SK-N-SH treated with all-trans-retinoic acid at 6 μM for 48 hours (cell line): ENCODE results near the gene GMEB2.

ENCODE experiments used
- ATAC-seq: fragments of 200-7000 bp; cut with Tn5 transposase; 3 replicates; pipeline ENCODE4 v1.9.1; 2020; ENCODE audit warnings: mild to moderate bottlenecking, moderate library complexity
- ARNTL ChIP-seq: fragments of 450-650 bp; formaldehyde crosslinking; IDR thresholded peaks from 2 replicates; pipeline ENCODE4 v1.5.0; 2020; ENCODE audit warnings: low read depth, mild to moderate bottlenecking, moderate library complexity, borderline replicate concordance
- BACH2 ChIP-seq: fragments of 250-450 bp; sonication (Bioruptor Pico); IDR thresholded peaks from 2 replicates; pipeline ENCODE4 v1.9.0; 2021; ENCODE audit warnings: mild to moderate bottlenecking, borderline replicate concordance
- ESRRG ChIP-seq: fragments of 250-450 bp; sonication (Bioruptor Pico); IDR thresholded peaks from 2 replicates; pipeline ENCODE4 v1.6.1; 2021; ENCODE audit warnings: mild to moderate bottlenecking
- ISL1 ChIP-seq: fragments of 250-450 bp; sonication (Bioruptor Pico); IDR thresholded peaks from 2 replicates; pipeline ENCODE4 v2.1.2; 2022; ENCODE audit warnings: mild to moderate bottlenecking, moderate library complexity
- OSR1 ChIP-seq: fragments of 250-450 bp; sonication (Bioruptor Pico); IDR thresholded peaks from 2 replicates; pipeline ENCODE4 v1.8.0; 2022; ENCODE audit warnings: moderate library complexity, mild to moderate bottlenecking, inconsistent platforms
- PATZ1 ChIP-seq: fragments of 250-450 bp; sonication (Bioruptor Pico); IDR thresholded peaks from 2 replicates; pipeline ENCODE4 v1.8.0; 2020; ENCODE audit warnings: mild to moderate bottlenecking, moderate library complexity, borderline replicate concordance
- PPARA ChIP-seq: fragments of 250-450 bp; sonication (Bioruptor Pico); IDR thresholded peaks from 2 replicates; pipeline ENCODE4 v1.5.0; 2020; ENCODE audit warnings: mild to moderate bottlenecking, borderline replicate concordance
- RARB ChIP-seq: fragments of 250-450 bp; sonication (Bioruptor Pico); IDR thresholded peaks from 2 replicates; pipeline ENCODE4 v1.8.0; 2021; ENCODE audit warnings: mild to moderate bottlenecking, moderate library complexity
- SNAI2 ChIP-seq: fragments of 250-450 bp; sonication (Bioruptor Pico); IDR thresholded peaks from 2 replicates; pipeline ENCODE4 v1.5.0; 2020; ENCODE audit warnings: mild to moderate bottlenecking, moderate library complexity
- TCF4 ChIP-seq: fragments of 250-450 bp; sonication (Bioruptor Pico); IDR thresholded peaks from 2 replicates; pipeline ENCODE4 v1.8.0; 2021; ENCODE audit warnings: mild to moderate bottlenecking, moderate library complexity, borderline replicate concordance
- TOX ChIP-seq: fragments of 250-450 bp; sonication (Bioruptor Pico); IDR thresholded peaks from 2 replicates; pipeline ENCODE4 v1.8.0; 2021; ENCODE audit warnings: mild to moderate bottlenecking, moderate library complexity, borderline replicate concordance
- TSHZ2 ChIP-seq: fragments of 250-450 bp; sonication (Bioruptor Pico); IDR thresholded peaks from 2 replicates; pipeline ENCODE4 v1.5.0; 2020; ENCODE audit warnings: mild to moderate bottlenecking, moderate library complexity
- ZC3H10 ChIP-seq: fragments of 250-450 bp; sonication (Bioruptor Pico); IDR thresholded peaks from 2 replicates; pipeline ENCODE4 v1.5.1; 2021; ENCODE audit warnings: mild to moderate bottlenecking, moderate library complexity
- ZFP3 ChIP-seq: fragments of 250-450 bp; sonication (Bioruptor Pico); IDR thresholded peaks from 2 replicates; pipeline ENCODE4 v1.5.0; 2020; ENCODE audit warnings: mild to moderate bottlenecking, moderate library complexity
- ZFP30 ChIP-seq: fragments of 450-650 bp; formaldehyde crosslinking; IDR thresholded peaks from 2 replicates; pipeline ENCODE4 v1.5.0; 2022; ENCODE audit warnings: mild to moderate bottlenecking, moderate library complexity
- ZNF565 ChIP-seq: fragments of 450-650 bp; formaldehyde crosslinking; conservative IDR thresholded peaks from 2 replicates; pipeline ENCODE4 v1.5.0; 2020; ENCODE audit warnings: low read depth, mild to moderate bottlenecking, moderate library complexity
- ZNF70 ChIP-seq: fragments of 450-650 bp; formaldehyde crosslinking; IDR thresholded peaks from 2 replicates; pipeline ENCODE4 v1.5.0; 2020; ENCODE audit warnings: mild to moderate bottlenecking, moderate library complexity
- ZNF8 ChIP-seq: fragments of 450-650 bp; formaldehyde crosslinking; IDR thresholded peaks from 2 replicates; pipeline ENCODE4 v1.5.0; 2020; ENCODE audit warnings: mild to moderate bottlenecking, moderate library complexity
- TF ChIP-seq, protein P1 (sequence below): fragments of 250-450 bp; sonication (Bioruptor Pico); IDR thresholded peaks from 2 replicates; pipeline ENCODE4 v1.5.1; 2020; ENCODE audit warnings: low read depth, mild to moderate bottlenecking, moderate library complexity
- TF ChIP-seq, protein P2 (sequence below): fragments of 250-450 bp; sonication (Bioruptor Pico); IDR thresholded peaks from 2 replicates; pipeline ENCODE4 v1.5.1; 2021; ENCODE audit warnings: mild to moderate bottlenecking, moderate library complexity
- TF ChIP-seq, protein P3 (sequence below): fragments of 250-450 bp; sonication (Bioruptor Pico); IDR thresholded peaks from 2 replicates; pipeline ENCODE4 v1.8.0; 2021; ENCODE audit warnings: low read depth, mild to moderate bottlenecking, moderate library complexity, borderline replicate concordance

GMEB2 gene

DNA sequence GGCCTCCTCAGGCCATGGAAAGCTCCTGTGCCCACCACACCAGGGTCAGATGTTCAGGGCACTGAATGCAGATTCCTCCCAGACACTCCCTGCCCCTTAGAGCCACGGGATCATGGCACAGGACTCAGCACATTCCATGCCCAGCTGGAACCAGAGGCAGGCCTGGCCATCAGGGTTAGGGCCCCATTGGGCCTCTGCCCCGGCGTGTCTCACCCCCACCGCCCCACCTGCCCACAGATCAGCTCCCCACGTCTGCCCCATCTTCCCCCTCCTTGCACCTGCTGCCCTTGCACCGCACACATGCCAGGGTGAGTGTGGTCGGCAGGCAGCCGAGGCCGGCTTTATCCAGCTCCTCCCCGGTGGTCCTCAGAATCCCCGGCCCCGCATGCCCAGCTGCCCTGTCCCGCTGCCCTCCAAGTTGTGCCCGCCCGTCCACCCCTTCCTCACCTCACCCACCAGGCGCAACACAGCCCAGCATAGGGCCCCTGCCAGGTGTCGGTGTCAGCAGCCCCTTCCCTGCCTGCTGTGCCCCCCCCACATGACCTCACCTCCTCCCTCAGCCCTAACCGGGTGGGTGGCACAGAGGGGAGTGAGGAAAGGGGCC lies 77.1 kb downstream of the GMEB2 start:
- TF ChIP-seq ZNF70 = no peak
- no peak for TF ChIP-seq ESRRG (CRISPR knock-in tag)
- TF ChIP-seq ZFP30 (CRISPR knock-in tag) = no peak
- TF ChIP-seq TCF4 (CRISPR knock-in tag) = no peak
- TF ChIP-seq BACH2 = no peak
- TF ChIP-seq SNAI2 (CRISPR knock-in tag) = no peak
- no peak for TF ChIP-seq ISL1 (CRISPR knock-in tag)
- TF ChIP-seq, protein P1, sequence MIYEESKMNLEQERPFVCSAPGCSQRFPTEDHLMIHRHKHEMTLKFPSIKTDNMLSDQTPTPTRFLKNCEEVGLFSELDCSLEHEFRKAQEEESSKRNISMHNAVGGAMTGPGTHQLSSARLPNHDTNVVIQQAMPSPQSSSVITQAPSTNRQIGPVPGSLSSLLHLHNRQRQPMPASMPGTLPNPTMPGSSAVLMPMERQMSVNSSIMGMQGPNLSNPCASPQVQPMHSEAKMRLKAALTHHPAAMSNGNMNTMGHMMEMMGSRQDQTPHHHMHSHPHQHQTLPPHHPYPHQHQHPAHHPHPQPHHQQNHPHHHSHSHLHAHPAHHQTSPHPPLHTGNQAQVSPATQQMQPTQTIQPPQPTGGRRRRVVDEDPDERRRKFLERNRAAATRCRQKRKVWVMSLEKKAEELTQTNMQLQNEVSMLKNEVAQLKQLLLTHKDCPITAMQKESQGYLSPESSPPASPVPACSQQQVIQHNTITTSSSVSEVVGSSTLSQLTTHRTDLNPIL (CRISPR knock-in tag) = no peak
- TF ChIP-seq TOX = no peak
- no peak for TF ChIP-seq PPARA (CRISPR knock-in tag)
- no peak for TF ChIP-seq RARB (CRISPR knock-in tag)
- no peak for TF ChIP-seq ZNF565 (CRISPR knock-in tag)
- ATAC-seq = no peak

DNA sequence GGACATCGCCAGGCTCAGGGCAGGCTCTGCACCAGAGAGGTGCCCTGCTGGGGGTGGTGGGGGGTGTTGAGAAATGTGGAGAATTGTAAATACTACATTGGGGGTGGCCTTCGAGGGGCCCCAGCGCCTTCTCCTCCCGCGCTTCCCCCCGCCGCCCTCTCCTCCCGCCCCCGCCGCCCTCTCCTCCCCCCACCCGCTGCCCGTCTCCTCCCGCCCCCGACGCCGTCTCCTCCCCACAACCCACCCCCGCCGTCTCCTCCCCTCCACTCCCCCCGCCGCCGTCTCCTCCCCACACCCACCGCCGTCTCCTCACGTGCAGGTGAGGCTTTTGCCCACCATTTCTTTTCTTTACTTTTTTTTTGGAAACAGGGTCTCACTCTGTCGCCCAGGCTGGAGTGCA lies 77.9 kb downstream of the GMEB2 start:
- ATAC-seq = no peak
- TF ChIP-seq, protein P1 (CRISPR knock-in tag) = no peak
- TF ChIP-seq TCF4 (CRISPR knock-in tag) = no peak
- no peak for TF ChIP-seq ZNF565 (CRISPR knock-in tag)
- no peak for TF ChIP-seq SNAI2 (CRISPR knock-in tag)
- no peak for TF ChIP-seq TSHZ2 (CRISPR knock-in tag)
- TF ChIP-seq, protein P2, sequence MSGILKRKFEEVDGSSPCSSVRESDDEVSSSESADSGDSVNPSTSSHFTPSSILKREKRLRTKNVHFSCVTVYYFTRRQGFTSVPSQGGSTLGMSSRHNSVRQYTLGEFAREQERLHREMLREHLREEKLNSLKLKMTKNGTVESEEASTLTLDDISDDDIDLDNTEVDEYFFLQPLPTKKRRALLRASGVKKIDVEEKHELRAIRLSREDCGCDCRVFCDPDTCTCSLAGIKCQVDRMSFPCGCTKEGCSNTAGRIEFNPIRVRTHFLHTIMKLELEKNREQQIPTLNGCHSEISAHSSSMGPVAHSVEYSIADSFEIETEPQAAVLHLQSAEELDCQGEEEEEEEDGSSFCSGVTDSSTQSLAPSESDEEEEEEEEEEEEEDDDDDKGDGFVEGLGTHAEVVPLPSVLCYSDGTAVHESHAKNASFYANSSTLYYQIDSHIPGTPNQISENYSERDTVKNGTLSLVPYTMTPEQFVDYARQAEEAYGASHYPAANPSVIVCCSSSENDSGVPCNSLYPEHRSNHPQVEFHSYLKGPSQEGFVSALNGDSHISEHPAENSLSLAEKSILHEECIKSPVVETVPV (CRISPR knock-in tag) = no peak
- TF ChIP-seq, protein P3, sequence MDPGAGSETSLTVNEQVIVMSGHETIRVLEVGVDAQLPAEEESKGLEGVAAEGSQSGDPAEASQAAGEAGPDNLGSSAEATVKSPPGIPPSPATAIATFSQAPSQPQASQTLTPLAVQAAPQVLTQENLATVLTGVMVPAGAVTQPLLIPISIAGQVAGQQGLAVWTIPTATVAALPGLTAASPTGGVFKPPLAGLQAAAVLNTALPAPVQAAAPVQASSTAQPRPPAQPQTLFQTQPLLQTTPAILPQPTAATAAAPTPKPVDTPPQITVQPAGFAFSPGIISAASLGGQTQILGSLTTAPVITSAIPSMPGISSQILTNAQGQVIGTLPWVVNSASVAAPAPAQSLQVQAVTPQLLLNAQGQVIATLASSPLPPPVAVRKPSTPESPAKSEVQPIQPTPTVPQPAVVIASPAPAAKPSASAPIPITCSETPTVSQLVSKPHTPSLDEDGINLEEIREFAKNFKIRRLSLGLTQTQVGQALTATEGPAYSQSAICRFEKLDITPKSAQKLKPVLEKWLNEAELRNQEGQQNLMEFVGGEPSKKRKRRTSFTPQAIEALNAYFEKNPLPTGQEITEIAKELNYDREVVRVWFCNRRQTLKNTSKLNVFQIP (CRISPR knock-in tag) = no peak
- no peak for TF ChIP-seq ISL1 (CRISPR knock-in tag)
- TF ChIP-seq ZFP30 (CRISPR knock-in tag) = no peak
- no peak for TF ChIP-seq ZNF8 (CRISPR knock-in tag)
- TF ChIP-seq RARB (CRISPR knock-in tag) = no peak
- no peak for TF ChIP-seq ZNF70

- no peak for ATAC-seq
- no peak for TF ChIP-seq PATZ1 (CRISPR knock-in tag)
- no peak for TF ChIP-seq TOX
- no peak for TF ChIP-seq ZC3H10
- no peak for TF ChIP-seq ZFP30 (CRISPR knock-in tag)
- no peak for TF ChIP-seq ZFP3 (CRISPR knock-in tag)
- TF ChIP-seq, protein P2 (CRISPR knock-in tag) = no peak
- no peak for TF ChIP-seq ARNTL
- no peak for TF ChIP-seq ZNF565 (CRISPR knock-in tag)
- TF ChIP-seq TCF4 (CRISPR knock-in tag) = no peak
- TF ChIP-seq SNAI2 (CRISPR knock-in tag) = no peak
- no peak for TF ChIP-seq OSR1 (CRISPR knock-in tag)
- TF ChIP-seq, protein P3 (CRISPR knock-in tag) = no peak
These were observed 78.4 kb downstream of the GMEB2 start for GRCh38 chr20:63548542-63548941.
